Type B pancreatic cell (in vitro differentiated cells): Measurements from ENCODE around the gene SLC22A3. TPM values are rescaled to one million over a fixed set of nuclear protein-coding genes. Genes with fewer than 3 reads are reported as not detected.

Experiments used
- DNase-seq: peaks from one replicate; pipeline ENCODE4 v3.0.0; 2021; ENCODE audit warnings: mixed read lengths; ENCODE audit not compliant: unreplicated experiment; ENCODE audit errors: extremely low spot score
- H3K27ac Mint-ChIP-seq: 2 replicates; pipeline ENCODE4 v1.8.0; 2021; ENCODE audit warnings: mild to moderate bottlenecking, mixed read lengths
- H3K27me3 Mint-ChIP-seq: 2 replicates; pipeline ENCODE4 v1.8.0; 2021; ENCODE audit warnings: mixed read lengths
- H3K36me3 Mint-ChIP-seq: 2 replicates; pipeline ENCODE4 v1.8.0; 2021; ENCODE audit warnings: mixed read lengths
- H3K4me1 Mint-ChIP-seq: one replicate; pipeline ENCODE4 v1.8.0; 2021; ENCODE audit warnings: mixed read lengths; ENCODE audit not compliant: unreplicated experiment
- H3K4me3 Mint-ChIP-seq: 2 replicates; pipeline ENCODE4 v1.8.0; 2021; ENCODE audit warnings: mild to moderate bottlenecking, mixed read lengths
- H3K9me3 Mint-ChIP-seq: 2 replicates; pipeline ENCODE4 v1.8.0; 2021; ENCODE audit warnings: mixed read lengths
- CTCF ChIP-seq: fragments of 200-600 bp; sonication (generic); conservative IDR thresholded peaks from 2 replicates; pipeline ENCODE4 v1.5.0; 2021; ENCODE audit warnings: antibody characterized with exemption, mild to moderate bottlenecking
- total RNA-seq: library from RNA; stranded (reverse); gene quantifications from 2 replicates; pipeline ENCODE4 v1.2.1, GENCODE V29; 2021; ENCODE audit warnings: low replicate concordance

The SLC22A3 gene
- total RNA-seq, 1 donor from 2014 or later: 0.87 TPM

GRCh38 chr6:160400446-160400845 is 52.3 kb downstream of the SLC22A3 start:
- Mint-ChIP-seq H3K27ac (no peak overlapping the region), H3K36me3 (no peaks in the 10 kb centered on the region), H3K4me3 (no peak overlapping the region), H3K9me3 (no peaks in the 10 kb centered on the region), H3K4me1 (no peaks in the 10 kb centered on the region), H3K27me3 (no peaks in the 10 kb centered on the region)
- TF ChIP-seq CTCF: no peak
- no peak for DNase-seq

GRCh38 chr6:160408528-160408927 is 60.4 kb downstream of the SLC22A3 start:
- no peak overlapping the region for H3K27ac Mint-ChIP-seq
- no peaks in the 10 kb centered on the region for H3K36me3 Mint-ChIP-seq

GRCh38 chr6:160412993-160413392 is 64.8 kb downstream of the SLC22A3 start:
- H3K4me3 Mint-ChIP-seq: no peak overlapping the region
- H3K27ac Mint-ChIP-seq: no peak overlapping the region
- no peaks in the 10 kb centered on the region for H3K36me3 Mint-ChIP-seq
- H3K27me3 Mint-ChIP-seq: peaks cover 7% of the 10 kb centered on the region
- TF ChIP-seq CTCF: no peak
- DNase-seq: no peak
- H3K4me1 Mint-ChIP-seq: no peaks in the 10 kb centered on the region
- H3K9me3 Mint-ChIP-seq: no peaks in the 10 kb centered on the region

More at GRCh38 chr6:160408528-160408927, 60.4 kb downstream of the SLC22A3 start:
- TF ChIP-seq CTCF: no peak
- Mint-ChIP-seq H3K27me3 (peaks cover 8% of the 10 kb centered on the region), H3K4me1 (no peaks in the 10 kb centered on the region), H3K4me3 (no peak overlapping the region), H3K9me3 (no peaks in the 10 kb centered on the region)
- no peak for DNase-seq

- Mint-ChIP-seq H3K4me1 (no peaks in the 10 kb centered on the region), H3K27ac (no peak overlapping the region), H3K36me3 (no peaks in the 10 kb centered on the region), H3K9me3 (no peaks in the 10 kb centered on the region), H3K4me3 (no peak overlapping the region), H3K27me3 (peaks cover 6% of the 10 kb centered on the region)
- TF ChIP-seq CTCF: no peak
- DNase-seq: no peak
Measured at GRCh38 chr6:160417146-160417545, 69.0 kb downstream of the SLC22A3 start.

- no peaks in the 10 kb centered on the region for H3K36me3 Mint-ChIP-seq
Measured at GRCh38 chr6:160417550-160417949, 69.4 kb downstream of the SLC22A3 start.

More at GRCh38 chr6:160417550-160417949, 69.4 kb downstream of the SLC22A3 start:
- H3K27ac Mint-ChIP-seq: no peak overlapping the region
- no peak for DNase-seq
- no peaks in the 10 kb centered on the region for H3K4me1 Mint-ChIP-seq
- H3K9me3 Mint-ChIP-seq: no peaks in the 10 kb centered on the region
- H3K4me3 Mint-ChIP-seq: no peak overlapping the region
- TF ChIP-seq CTCF: no peak
- H3K27me3 Mint-ChIP-seq: peaks cover 6% of the 10 kb centered on the region
